HFF-Myc (cell line): ENCODE data around the gene KDM5B.

Experiments used
- DNase-seq: peaks from one replicate; pipeline ENCODE4 v3.0.0-alpha.2; 2011; ENCODE audit warnings: low read depth; ENCODE audit errors: extremely low read depth
- H3K4me3 ChIP-seq: replicated peaks from 2 replicates; pipeline ENCODE4 v1.5.1; 2011; ENCODE audit warnings: low read depth, mild to moderate bottlenecking, control low read depth, low read length
- CTCF ChIP-seq: IDR thresholded peaks from 2 replicates; pipeline ENCODE4 v1.5.1; 2012; ENCODE audit warnings: mild to moderate bottlenecking, low read depth, low read length, control low read depth; ENCODE audit errors: missing control alignments

The KDM5B gene

GRCh38 chr1:202812176-202813026 is 4.2 kb upstream of the KDM5B start:
- H3K4me3 ChIP-seq: no peak overlapping the region
- TF ChIP-seq CTCF: no peak
- DNase-seq: no peak

- H3K4me3 ChIP-seq: peak overlapping the region; percentile 60
- no peak for DNase-seq
- TF ChIP-seq CTCF: no peak
Observed at GRCh38 chr1:202811296-202812175, 3.3 kb upstream of the KDM5B start.

- no peak for TF ChIP-seq CTCF
- peak; percentile 61 for DNase-seq
- H3K4me3 ChIP-seq: peak within 1 kb of the TSS; percentile 60
Observed at GRCh38 chr1:202810615-202811295, 2.5 kb upstream of the KDM5B start, which contains the start of gene PCAT6. Gene PCAT6 (plus strand): TSS chr1:202810954.

- TF ChIP-seq CTCF: no peak
- DNase-seq: no peak
- peak overlapping the region; percentile 60 for H3K4me3 ChIP-seq
Observed at GRCh38 chr1:202810193-202810614, 2.0 kb upstream of the KDM5B start.

GRCh38 chr1:202809597-202810159 is 1.5 kb upstream of the KDM5B start:
- TF ChIP-seq CTCF: no peak
- no peak overlapping the region for H3K4me3 ChIP-seq
- DNase-seq: no peak

GRCh38 chr1:202807451-202807925 is 733 bp downstream of the KDM5B start:
- no peak for TF ChIP-seq CTCF
- H3K4me3 ChIP-seq: peak overlapping the region; percentile 76
- no peak for DNase-seq
